DND-41 (cell line): ENCODE data around the gene MAP7.

Source experiments
- ATAC-seq: fragments of 200-7000 bp; cut with Tn5 transposase; 3 replicates; pipeline ENCODE4 v1.9.1; 2021; ENCODE audit warnings: low read depth; ENCODE audit not compliant: insufficient read depth
- DNase-seq: peaks from one replicate; pipeline ENCODE4 v3.0.0-alpha.2; 2020
- H2AFZ ChIP-seq: 2 replicates; pipeline ENCODE4 v1.6.0; 2012; ENCODE audit warnings: low read depth, low read length
- H3K27ac ChIP-seq: 2 replicates; pipeline ENCODE4 v1.5.1; 2012; ENCODE audit warnings: low read length, inconsistent platforms
- H3K27me3 ChIP-seq: fragments of 200-600 bp; sonication (generic); 2 replicates; pipeline ENCODE4 v1.6.0; 2012; ENCODE audit warnings: low read length, mild to moderate bottlenecking, inconsistent platforms; ENCODE audit not compliant: insufficient read depth, poor library complexity
- H3K36me3 ChIP-seq: 2 replicates; pipeline ENCODE4 v1.5.1; 2012; ENCODE audit warnings: low read length, inconsistent platforms; ENCODE audit not compliant: insufficient read depth
- H3K4me1 ChIP-seq: 2 replicates; pipeline ENCODE4 v1.5.1; 2012; ENCODE audit warnings: mild to moderate bottlenecking, low read length; ENCODE audit not compliant: insufficient read depth
- H3K4me2 ChIP-seq: 2 replicates; pipeline ENCODE4 v1.6.0; 2012; ENCODE audit warnings: mild to moderate bottlenecking, moderate library complexity, low read length, inconsistent platforms; ENCODE audit not compliant: insufficient read depth
- H3K4me3 ChIP-seq, 2 experiments: fragments of 200-600 bp in 1 of 2; shearing (Covaris generic) in 1 of 2; 2 replicates each; pipeline ENCODE4 v1.5.1; 2012 to 2016; ENCODE audit warnings: inconsistent platforms in 2 of 2, low read length in 2 of 2, mild to moderate bottlenecking in 2 of 2, low read depth in 1 of 2, moderate library complexity in 1 of 2
- H3K79me2 ChIP-seq: 2 replicates; pipeline ENCODE4 v1.6.0; 2012; ENCODE audit warnings: low read length, inconsistent platforms; ENCODE audit not compliant: insufficient read depth
- H3K9ac ChIP-seq: 2 replicates; pipeline ENCODE4 v1.6.0; 2012; ENCODE audit warnings: low read depth, mild to moderate bottlenecking, inconsistent platforms, low read length, moderate library complexity
- H3K9me3 ChIP-seq: 2 replicates; pipeline ENCODE4 v1.5.1; 2012; ENCODE audit warnings: low read length, moderate library complexity, mild to moderate bottlenecking, inconsistent platforms; ENCODE audit not compliant: insufficient read depth, severe bottlenecking
- H4K20me1 ChIP-seq: 2 replicates; pipeline ENCODE4 v1.6.0; 2012; ENCODE audit warnings: low read length; ENCODE audit not compliant: insufficient read depth
- EZH2 ChIP-seq: IDR thresholded peaks from 3 replicates; pipeline ENCODE4 v1.6.1; 2012; ENCODE audit warnings: borderline replicate concordance, low read depth, mild to moderate bottlenecking, moderate library complexity, low read length, inconsistent platforms; ENCODE audit not compliant: severe bottlenecking
- TF ChIP-seq, protein P1 (sequence below): IDR thresholded peaks from 2 replicates; pipeline ENCODE4 v1.5.1; 2012; ENCODE audit warnings: borderline replicate concordance, low read length, moderate library complexity, mild to moderate bottlenecking; ENCODE audit not compliant: poor library complexity, severe bottlenecking; ENCODE audit errors: extremely low read depth

MAP7 gene

DNA sequence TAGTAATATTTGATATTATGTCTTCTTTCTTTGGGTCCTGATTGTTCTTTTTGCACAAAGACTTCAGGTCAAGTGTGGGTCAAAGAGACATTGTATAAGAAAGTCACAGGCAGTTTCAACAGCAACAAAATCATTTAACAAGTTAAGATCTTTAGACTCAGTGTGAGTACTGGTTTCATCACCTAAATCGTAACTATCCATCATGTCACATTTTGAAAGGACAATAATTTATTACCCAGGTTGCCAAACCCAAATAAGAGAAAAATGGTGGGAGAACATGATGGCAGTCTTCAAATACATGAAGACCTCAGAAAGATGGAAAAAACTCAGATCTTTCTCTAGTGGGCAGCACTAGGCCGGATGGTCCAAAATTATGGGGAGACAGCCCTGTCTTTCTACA lies 205.1 kb downstream of the MAP7 start:
- H4K20me1 ChIP-seq = no peaks in the 10 kb centered on the region
- H3K4me3 ChIP-seq = no peak overlapping the region
- no peak for DNase-seq
- TF ChIP-seq, protein P1, sequence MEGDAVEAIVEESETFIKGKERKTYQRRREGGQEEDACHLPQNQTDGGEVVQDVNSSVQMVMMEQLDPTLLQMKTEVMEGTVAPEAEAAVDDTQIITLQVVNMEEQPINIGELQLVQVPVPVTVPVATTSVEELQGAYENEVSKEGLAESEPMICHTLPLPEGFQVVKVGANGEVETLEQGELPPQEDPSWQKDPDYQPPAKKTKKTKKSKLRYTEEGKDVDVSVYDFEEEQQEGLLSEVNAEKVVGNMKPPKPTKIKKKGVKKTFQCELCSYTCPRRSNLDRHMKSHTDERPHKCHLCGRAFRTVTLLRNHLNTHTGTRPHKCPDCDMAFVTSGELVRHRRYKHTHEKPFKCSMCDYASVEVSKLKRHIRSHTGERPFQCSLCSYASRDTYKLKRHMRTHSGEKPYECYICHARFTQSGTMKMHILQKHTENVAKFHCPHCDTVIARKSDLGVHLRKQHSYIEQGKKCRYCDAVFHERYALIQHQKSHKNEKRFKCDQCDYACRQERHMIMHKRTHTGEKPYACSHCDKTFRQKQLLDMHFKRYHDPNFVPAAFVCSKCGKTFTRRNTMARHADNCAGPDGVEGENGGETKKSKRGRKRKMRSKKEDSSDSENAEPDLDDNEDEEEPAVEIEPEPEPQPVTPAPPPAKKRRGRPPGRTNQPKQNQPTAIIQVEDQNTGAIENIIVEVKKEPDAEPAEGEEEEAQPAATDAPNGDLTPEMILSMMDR = no peak
- TF ChIP-seq EZH2 = no peak
- H3K27ac ChIP-seq = no peak overlapping the region
- no peak overlapping the region for H3K9ac ChIP-seq
- no peak for ATAC-seq
- no peaks in the 10 kb centered on the region for H3K4me1 ChIP-seq
- no peaks in the 10 kb centered on the region for H3K36me3 ChIP-seq
- no peak overlapping the region for H2AFZ ChIP-seq
- no peaks in the 10 kb centered on the region for H3K9me3 ChIP-seq
- H3K79me2 ChIP-seq = no peaks in the 10 kb centered on the region
- peaks cover 20% of the 10 kb centered on the region for H3K27me3 ChIP-seq
- H3K4me2 ChIP-seq = no peak overlapping the region

DNA sequence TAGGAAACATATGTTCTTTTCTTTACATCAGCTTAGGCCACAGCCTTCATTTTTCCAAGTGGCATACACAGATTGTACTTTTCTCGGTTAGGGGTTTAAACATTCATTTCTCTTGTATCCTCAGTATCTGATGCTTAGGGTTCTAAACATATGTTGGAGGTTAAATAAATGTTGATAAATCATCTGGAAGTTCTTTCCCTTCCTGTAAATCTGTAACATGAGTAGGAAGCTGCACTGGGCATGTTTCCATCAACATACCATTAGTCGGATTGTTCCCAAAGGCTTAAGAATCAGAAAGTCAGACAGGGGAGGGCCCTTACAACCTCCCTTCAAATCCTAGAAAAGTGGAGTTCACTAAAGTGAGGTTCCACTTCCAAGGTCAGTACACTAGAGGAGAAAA lies 205.8 kb downstream of the MAP7 start:
- Histone ChIP-seq H3K27ac (no peak overlapping the region), H3K9me3 (no peaks in the 10 kb centered on the region), H3K4me1 (no peaks in the 10 kb centered on the region), H3K9ac (no peak overlapping the region), H3K36me3 (no peaks in the 10 kb centered on the region), H3K4me2 (no peak overlapping the region), H3K27me3 (peaks cover 20% of the 10 kb centered on the region), H3K79me2 (no peaks in the 10 kb centered on the region), H2AFZ (no peak overlapping the region), H3K4me3 (no peak overlapping the region), H4K20me1 (no peaks in the 10 kb centered on the region)
- no peak for ATAC-seq
- DNase-seq = no peak
- TF ChIP-seq EZH2 = no peak
- TF ChIP-seq, protein P1 = no peak

DNA sequence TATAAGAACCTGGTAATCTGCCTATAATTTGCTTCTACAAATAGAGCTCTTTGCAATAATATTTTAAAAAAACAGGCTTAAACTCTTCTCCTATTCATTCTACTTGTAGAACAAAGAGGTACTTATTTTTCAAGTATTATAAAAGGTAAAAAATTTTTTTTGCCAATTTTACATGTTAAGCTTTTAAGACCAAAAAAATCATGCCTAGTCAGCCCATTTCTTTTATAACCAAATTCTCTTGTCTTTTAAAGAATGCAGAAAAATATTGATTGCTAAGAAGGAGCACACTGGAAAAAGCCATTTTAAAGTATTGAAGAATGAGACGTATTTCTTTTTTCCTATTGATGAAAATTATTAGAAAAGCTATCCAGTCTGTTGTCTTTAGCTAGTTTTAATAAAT lies 206.5 kb downstream of the MAP7 start:
- ATAC-seq = no peak
- Histone ChIP-seq H3K4me2 (no peak overlapping the region), H3K36me3 (no peaks in the 10 kb centered on the region), H3K27ac (no peak overlapping the region), H3K27me3 (peaks cover 20% of the 10 kb centered on the region), H3K4me3 (no peak overlapping the region), H3K9me3 (no peaks in the 10 kb centered on the region), H3K9ac (no peak overlapping the region), H4K20me1 (no peaks in the 10 kb centered on the region), H3K4me1 (no peaks in the 10 kb centered on the region), H2AFZ (no peak overlapping the region), H3K79me2 (no peaks in the 10 kb centered on the region)
- no peak for TF ChIP-seq EZH2
- TF ChIP-seq, protein P1 = no peak
- no peak for DNase-seq

DNA sequence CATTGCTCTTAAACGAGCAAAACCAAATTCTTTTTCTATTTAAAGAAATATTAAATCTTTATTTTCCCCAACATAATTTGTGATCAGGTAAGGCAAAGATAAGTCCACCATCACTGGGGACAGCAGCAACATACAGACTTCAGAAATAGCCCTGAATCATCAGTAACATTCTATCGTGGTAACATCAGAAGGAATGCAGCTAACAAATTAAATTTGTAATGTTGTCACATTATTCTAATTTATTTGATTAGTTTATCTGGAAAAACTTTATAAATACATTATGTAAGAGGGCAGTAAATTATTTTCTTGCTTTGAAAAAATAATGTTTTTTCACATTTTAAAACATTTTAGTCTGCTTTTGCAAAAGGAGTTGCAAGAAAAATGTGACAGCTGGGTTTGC lies 206.9 kb downstream of the MAP7 start:
- Histone ChIP-seq H3K4me1 (no peaks in the 10 kb centered on the region), H3K79me2 (no peaks in the 10 kb centered on the region), H3K4me3 (no peak overlapping the region), H3K9me3 (no peaks in the 10 kb centered on the region), H3K9ac (no peak overlapping the region), H3K27ac (no peak overlapping the region), H3K27me3 (peaks cover 20% of the 10 kb centered on the region), H2AFZ (no peak overlapping the region), H3K36me3 (no peaks in the 10 kb centered on the region), H4K20me1 (no peaks in the 10 kb centered on the region), H3K4me2 (no peak overlapping the region)
- DNase-seq = no peak
- ATAC-seq = no peak
- TF ChIP-seq EZH2 = no peak
- TF ChIP-seq, protein P1 = no peak
